NT2/D1 (cell line): Measurements from ENCODE around the gene RCVRN.

Experiments used
- DNase-seq: peaks from one replicate; pipeline ENCODE4 v3.0.0-alpha.2; 2011; ENCODE audit warnings: low read depth, low spot score
- H3K27me3 ChIP-seq: 2 replicates; pipeline ENCODE4 v1.6.0; 2011; ENCODE audit warnings: mild to moderate bottlenecking; ENCODE audit not compliant: insufficient read length, insufficient read depth
- H3K36me3 ChIP-seq: 2 replicates; pipeline ENCODE4 v1.6.1; 2011; ENCODE audit warnings: mild to moderate bottlenecking, low read length, mixed read lengths; ENCODE audit not compliant: insufficient read depth, insufficient read length
- H3K4me1 ChIP-seq: 2 replicates; pipeline ENCODE4 v1.5.1; 2011; ENCODE audit not compliant: insufficient read depth, insufficient read length
- H3K4me3 ChIP-seq: 2 replicates; pipeline ENCODE4 v1.5.1; 2011; ENCODE audit warnings: low read depth; ENCODE audit not compliant: insufficient read length
- H3K9ac ChIP-seq: 2 replicates; pipeline ENCODE4 v1.6.0; 2011; ENCODE audit warnings: low read depth; ENCODE audit not compliant: insufficient read length
- H3K9me3 ChIP-seq: 2 replicates; pipeline ENCODE4 v1.5.1; 2011; ENCODE audit warnings: mild to moderate bottlenecking, low read length; ENCODE audit not compliant: insufficient read depth
- SUZ12 ChIP-seq: IDR thresholded peaks from 2 replicates; pipeline ENCODE4 v1.6.1; 2011; ENCODE audit not compliant: insufficient read length, insufficient read depth; ENCODE audit errors: extremely low read depth
- YY1 ChIP-seq: IDR thresholded peaks from 2 replicates; pipeline ENCODE4 v1.6.1; 2011; ENCODE audit not compliant: insufficient read length, insufficient read depth
- ZNF274 ChIP-seq: IDR thresholded peaks from 2 replicates; pipeline ENCODE4 v1.6.1; 2011; ENCODE audit warnings: mild to moderate bottlenecking, low read depth, low read length

The RCVRN gene

GRCh38 chr17:9912121-9913099 is 7.3 kb upstream of the RCVRN start:
- H3K27me3 ChIP-seq: no peaks in the 10 kb centered on the region
- peaks cover 7% of the 10 kb centered on the region for H3K4me1 ChIP-seq
- H3K9ac ChIP-seq: no peak overlapping the region
- no peaks in the 10 kb centered on the region for H3K9me3 ChIP-seq
- TF ChIP-seq ZNF274: no peak
- TF ChIP-seq YY1: no peak
- no peak for TF ChIP-seq SUZ12
- no peak for DNase-seq
- H3K4me3 ChIP-seq: no peak overlapping the region
- H3K36me3 ChIP-seq: peaks cover 26% of the 10 kb centered on the region

GRCh38 chr17:9911089-9911488 is 6.0 kb upstream of the RCVRN start:
- TF ChIP-seq SUZ12: no peak
- TF ChIP-seq ZNF274: no peak
- no peak for TF ChIP-seq YY1
- H3K4me3 ChIP-seq: no peak overlapping the region
- peaks cover 7% of the 10 kb centered on the region for H3K4me1 ChIP-seq
- H3K36me3 ChIP-seq: peaks cover 14% of the 10 kb centered on the region
- no peaks in the 10 kb centered on the region for H3K9me3 ChIP-seq
- no peak overlapping the region for H3K9ac ChIP-seq
- H3K27me3 ChIP-seq: no peaks in the 10 kb centered on the region
- no peak for DNase-seq

GRCh38 chr17:9908649-9909042 is 3.6 kb upstream of the RCVRN start:
- Histone ChIP-seq H3K27me3 (no peaks in the 10 kb centered on the region), H3K9me3 (no peaks in the 10 kb centered on the region), H3K4me1 (peaks cover 7% of the 10 kb centered on the region), H3K4me3 (no peak overlapping the region), H3K9ac (no peak overlapping the region), H3K36me3 (peaks cover 2% of the 10 kb centered on the region)
- TF ChIP-seq SUZ12 (no peak), ZNF274 (no peak), YY1 (no peak)
- DNase-seq: no peak

DNA sequence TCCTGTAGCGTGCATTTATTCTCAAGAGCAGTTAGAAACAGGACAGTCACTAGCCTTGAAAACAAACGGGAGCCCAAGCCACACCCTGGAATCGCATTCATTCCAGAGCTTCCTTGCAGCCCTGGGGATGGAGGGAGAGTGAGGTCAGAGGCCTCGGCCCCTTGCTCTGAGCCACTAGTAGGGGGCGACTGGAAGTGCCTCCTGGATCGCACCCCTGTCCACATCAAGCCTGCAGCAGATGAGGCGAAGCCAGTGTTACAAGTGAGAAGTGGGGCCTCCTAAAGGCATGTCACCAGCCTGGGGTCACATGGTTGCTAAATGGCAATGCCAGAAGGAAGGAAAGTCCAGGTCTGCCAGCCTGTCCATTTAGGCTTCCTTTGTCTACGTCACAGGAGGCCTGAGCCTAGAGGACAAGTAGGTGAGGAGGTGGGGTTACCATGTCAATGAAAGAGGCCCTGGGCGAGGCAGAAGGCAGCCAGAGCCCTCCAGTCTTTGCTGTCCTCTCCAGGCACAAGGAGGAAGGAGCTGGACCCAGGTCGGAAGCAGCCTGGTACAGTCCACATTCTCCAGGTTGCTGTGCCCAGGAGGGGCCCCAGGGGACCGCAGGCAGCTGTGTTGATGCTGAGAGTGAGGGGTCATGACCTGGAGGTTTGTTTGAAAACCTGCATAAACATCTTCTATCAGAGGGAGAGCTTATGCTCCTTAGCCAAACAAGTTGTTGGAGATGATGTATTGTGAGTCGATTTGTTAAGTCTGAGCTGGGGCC is 3.0 kb upstream of the RCVRN start:
- no peak for TF ChIP-seq SUZ12
- TF ChIP-seq YY1: no peak
- no peak for TF ChIP-seq ZNF274
- peak; percentile 18 for DNase-seq
- Histone ChIP-seq H3K36me3 (peaks cover under 1% of the 10 kb centered on the region), H3K9ac (no peak overlapping the region), H3K4me1 (peaks cover 7% of the 10 kb centered on the region), H3K9me3 (no peaks in the 10 kb centered on the region), H3K4me3 (no peak overlapping the region), H3K27me3 (no peaks in the 10 kb centered on the region)

- no peak for DNase-seq
- H3K36me3 ChIP-seq: no peaks in the 10 kb centered on the region
- no peak overlapping the region for H3K4me3 ChIP-seq
- no peak for TF ChIP-seq SUZ12
- TF ChIP-seq ZNF274: no peak
- TF ChIP-seq YY1: no peak
- no peaks in the 10 kb centered on the region for H3K9me3 ChIP-seq
- no peaks in the 10 kb centered on the region for H3K27me3 ChIP-seq
- no peak overlapping the region for H3K9ac ChIP-seq
- peaks cover 7% of the 10 kb centered on the region for H3K4me1 ChIP-seq
Observed at GRCh38 chr17:9907131-9907530, 2.1 kb upstream of the RCVRN start.

DNA sequence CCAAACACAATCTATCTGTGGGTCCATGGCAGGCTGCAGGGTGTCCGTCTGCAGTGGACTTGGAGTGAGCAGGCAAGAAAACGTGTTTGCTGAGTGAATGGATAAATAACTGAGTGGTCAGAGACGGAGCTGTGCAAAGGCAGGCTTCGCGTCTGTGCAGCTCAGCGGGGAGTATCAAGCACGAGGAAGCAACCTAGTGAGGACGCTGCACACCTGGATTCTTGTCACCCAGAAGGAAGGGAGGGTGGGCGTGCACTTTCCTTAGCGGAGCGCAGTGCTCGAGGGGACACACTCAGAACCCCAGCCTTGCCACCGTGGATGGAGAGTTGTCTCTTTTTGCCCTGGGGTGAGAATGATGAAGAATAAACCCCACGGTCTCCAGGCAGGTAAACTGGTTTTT is 1.5 kb upstream of the RCVRN start:
- no peak overlapping the region for H3K9ac ChIP-seq
- TF ChIP-seq ZNF274 (no peak), SUZ12 (no peak), YY1 (no peak)
- H3K36me3 ChIP-seq: no peaks in the 10 kb centered on the region
- H3K27me3 ChIP-seq: no peaks in the 10 kb centered on the region
- H3K9me3 ChIP-seq: no peaks in the 10 kb centered on the region
- DNase-seq: no peak
- no peak overlapping the region for H3K4me3 ChIP-seq
- H3K4me1 ChIP-seq: peaks cover 5% of the 10 kb centered on the region

DNA sequence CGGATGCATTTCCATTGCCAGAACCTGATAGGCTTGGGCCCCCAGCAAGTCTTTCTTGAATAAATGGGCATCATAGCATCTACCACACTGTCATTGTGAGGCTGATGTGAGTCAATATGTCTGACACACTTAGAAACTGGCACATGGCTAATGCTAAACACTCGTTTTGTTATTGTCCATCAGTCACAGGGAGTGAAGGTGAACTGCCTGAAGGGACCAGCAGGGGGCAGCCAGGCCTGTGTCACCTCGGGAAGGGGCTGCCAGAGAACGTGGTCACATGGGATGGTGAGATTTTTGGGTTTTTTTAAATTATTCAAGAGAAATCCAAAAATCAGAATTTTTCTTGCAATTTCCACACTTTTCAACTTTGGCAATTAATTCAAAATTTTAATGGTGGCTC is 831 bp upstream of the RCVRN start:
- Histone ChIP-seq H3K4me1 (peaks cover 4% of the 10 kb centered on the region), H3K27me3 (no peaks in the 10 kb centered on the region), H3K9me3 (no peaks in the 10 kb centered on the region), H3K4me3 (no peak overlapping the region), H3K9ac (no peak overlapping the region), H3K36me3 (no peaks in the 10 kb centered on the region)
- TF ChIP-seq YY1 (no peak), ZNF274 (no peak), SUZ12 (no peak)
- peak; percentile 42 for DNase-seq
